Ammon's horn (tissue), 1 donor: ENCODE data around the gene TMEM201.

ENCODE experiments used
- DNase-seq: peaks from one replicate; pipeline ENCODE4 v3.0.0-alpha.2; 2016; ENCODE audit warnings: low spot score

TMEM201 gene

GRCh38 chr1:9653491-9654050 is 64.9 kb downstream of the TMEM201 start:
- DNase-seq: no peak

- DNase-seq: peak; percentile 45
These were observed 65.5 kb downstream of the TMEM201 start for GRCh38 chr1:9654051-9654833.

GRCh38 chr1:9654834-9655723 is 66.4 kb downstream of the TMEM201 start:
- no peak for DNase-seq

- no peak for DNase-seq
These were observed 67.1 kb downstream of the TMEM201 start for GRCh38 chr1:9655836-9656235.

GRCh38 chr1:9657521-9658032 is 68.9 kb downstream of the TMEM201 start:
- DNase-seq: no peak

GRCh38 chr1:9658199-9658598 is 69.5 kb downstream of the TMEM201 start:
- no peak for DNase-seq

- DNase-seq: no peak
These were observed 70.6 kb downstream of the TMEM201 start for GRCh38 chr1:9659328-9659727.

- no peak for DNase-seq
These were observed 74.5 kb downstream of the TMEM201 start for GRCh38 chr1:9663257-9663656.
